Progenitor cell of endocrine pancreas (in vitro differentiated cells): ENCODE data around the gene GABRB2. TPM values are rescaled to one million over a fixed set of nuclear protein-coding genes. Genes with fewer than 3 reads are reported as not detected.

Experiments
- DNase-seq: peaks from one replicate; pipeline ENCODE4 v3.0.0; 2021; ENCODE audit warnings: low spot score; ENCODE audit not compliant: unreplicated experiment
- H3K27ac Mint-ChIP-seq: 2 replicates; pipeline ENCODE4 v1.8.0; 2021; ENCODE audit warnings: mild to moderate bottlenecking, moderate library complexity, mixed read lengths
- H3K27me3 Mint-ChIP-seq: 2 replicates; pipeline ENCODE4 v1.8.0; 2021; ENCODE audit warnings: mixed read lengths
- H3K36me3 Mint-ChIP-seq: 2 replicates; pipeline ENCODE4 v1.8.0; 2022; ENCODE audit warnings: mixed read lengths; ENCODE audit not compliant: insufficient read depth
- H3K4me1 Mint-ChIP-seq: 2 replicates; pipeline ENCODE4 v1.8.0; 2021; ENCODE audit warnings: low read depth, mixed read lengths
- H3K4me3 Mint-ChIP-seq: 2 replicates; pipeline ENCODE4 v1.8.0; 2021; ENCODE audit warnings: low read depth, mild to moderate bottlenecking, moderate library complexity, mixed read lengths
- H3K9me3 Mint-ChIP-seq: 2 replicates; pipeline ENCODE4 v1.8.0; 2021; ENCODE audit warnings: low read depth, mixed read lengths
- CTCF ChIP-seq: fragments of 200-600 bp; sonication (generic); IDR thresholded peaks from one replicate; pipeline ENCODE4 v1.5.0; 2021; ENCODE audit warnings: antibody characterized with exemption, mild to moderate bottlenecking; ENCODE audit not compliant: unreplicated experiment
- total RNA-seq: library from RNA; stranded (reverse); gene quantifications from 2 replicates; pipeline ENCODE4 v1.2.1, GENCODE V29; 2021

The GABRB2 gene
- total RNA-seq, 1 donor from 2014 or later, result 3.5 TPM

DNA sequence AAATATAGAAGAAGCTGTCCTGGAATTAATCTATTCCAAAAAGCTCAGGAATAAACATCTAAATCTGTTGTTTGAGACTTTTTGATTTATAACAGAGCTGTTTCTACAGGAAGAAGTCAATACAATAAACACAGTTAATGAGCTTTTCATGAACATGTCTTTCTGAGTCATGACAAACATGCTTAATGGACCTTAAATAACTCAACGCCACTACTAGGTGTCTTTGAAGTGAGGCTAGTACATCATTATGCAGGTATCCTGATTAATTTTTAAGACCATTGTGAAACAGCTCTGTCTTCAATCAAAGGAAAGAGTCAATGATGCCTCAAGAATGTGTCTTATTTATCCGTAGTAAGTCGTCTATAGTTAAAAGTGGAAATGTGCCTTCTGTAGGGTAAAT is 131.6 kb downstream of the GABRB2 start:
- peaks cover 7% of the 10 kb centered on the region for H3K27me3 Mint-ChIP-seq
- no peak overlapping the region for H3K4me3 Mint-ChIP-seq
- peaks cover 16% of the 10 kb centered on the region for H3K4me1 Mint-ChIP-seq
- H3K27ac Mint-ChIP-seq, result no peak overlapping the region
- no peaks in the 10 kb centered on the region for H3K36me3 Mint-ChIP-seq
- DNase-seq, result no peak
- no peak for TF ChIP-seq CTCF
- no peaks in the 10 kb centered on the region for H3K9me3 Mint-ChIP-seq

GRCh38 chr5:161414037-161414436 is 132.5 kb downstream of the GABRB2 start:
- no peaks in the 10 kb centered on the region for H3K36me3 Mint-ChIP-seq
- no peak for TF ChIP-seq CTCF

DNA sequence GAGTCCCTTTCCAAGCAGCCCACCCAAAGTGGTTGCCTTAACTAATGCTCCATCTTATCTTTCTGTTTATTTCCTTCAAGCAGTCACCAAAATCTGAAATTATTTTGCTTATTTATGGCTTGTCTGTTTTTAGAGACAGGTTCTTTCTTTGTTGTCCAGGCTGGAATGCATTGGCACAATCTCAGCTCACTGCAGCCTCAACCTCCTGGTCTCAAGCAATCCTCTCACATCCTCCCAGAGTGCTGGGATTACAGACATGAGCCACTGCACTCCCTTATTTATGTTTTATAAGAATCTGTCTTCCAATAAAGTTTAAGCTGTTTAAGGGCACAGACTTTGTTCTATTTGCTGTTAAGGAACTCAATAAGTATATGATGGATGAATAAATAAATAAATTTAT is 133.7 kb downstream of the GABRB2 start:
- Mint-ChIP-seq H3K27me3 (peaks cover 7% of the 10 kb centered on the region), H3K9me3 (no peaks in the 10 kb centered on the region), H3K4me3 (no peak overlapping the region), H3K36me3 (no peaks in the 10 kb centered on the region), H3K27ac (no peak overlapping the region), H3K4me1 (peaks cover 16% of the 10 kb centered on the region)
- DNase-seq, result no peak
- TF ChIP-seq CTCF, result no peak

More at GRCh38 chr5:161414037-161414436, 132.5 kb downstream of the GABRB2 start:
- Mint-ChIP-seq H3K4me1 (peaks cover 17% of the 10 kb centered on the region), H3K27ac (no peak overlapping the region), H3K4me3 (no peak overlapping the region), H3K27me3 (peaks cover 7% of the 10 kb centered on the region), H3K9me3 (no peaks in the 10 kb centered on the region)
- no peak for DNase-seq

- H3K4me3 Mint-ChIP-seq, result no peak overlapping the region
- H3K36me3 Mint-ChIP-seq, result no peaks in the 10 kb centered on the region
- TF ChIP-seq CTCF, result no peak
- DNase-seq, result no peak
- no peak overlapping the region for H3K27ac Mint-ChIP-seq
- H3K9me3 Mint-ChIP-seq, result no peaks in the 10 kb centered on the region
- peaks cover 15% of the 10 kb centered on the region for H3K4me1 Mint-ChIP-seq
- peaks cover 7% of the 10 kb centered on the region for H3K27me3 Mint-ChIP-seq
Observed at GRCh38 chr5:161411156-161411555, 135.4 kb downstream of the GABRB2 start.

DNA sequence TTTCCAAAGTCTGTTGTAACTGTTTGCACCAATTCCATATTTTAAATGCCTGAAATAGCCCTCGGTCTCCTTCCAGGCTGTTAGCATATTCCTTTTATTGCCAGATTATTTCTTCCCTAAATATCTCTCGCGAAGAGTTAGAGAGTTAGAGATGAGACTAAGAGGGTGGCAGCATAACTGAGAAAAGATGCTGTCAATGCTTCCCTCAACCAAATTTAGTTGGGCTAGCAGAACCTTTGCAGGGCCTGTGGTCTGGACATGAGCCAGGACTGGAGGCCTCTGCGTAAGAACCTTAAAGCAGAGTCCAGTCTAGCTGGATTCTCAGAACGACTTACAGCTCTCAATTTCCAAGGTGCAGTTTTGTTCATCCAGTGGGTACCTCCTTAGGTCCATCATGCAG is 135.9 kb downstream of the GABRB2 start:
- H3K36me3 Mint-ChIP-seq, result no peaks in the 10 kb centered on the region

More for the DNA sequence above, 135.9 kb downstream of the GABRB2 start:
- Mint-ChIP-seq H3K4me1 (peaks cover 15% of the 10 kb centered on the region), H3K27ac (no peak overlapping the region), H3K4me3 (no peak overlapping the region), H3K9me3 (no peaks in the 10 kb centered on the region), H3K27me3 (peaks cover 7% of the 10 kb centered on the region)
- no peak for TF ChIP-seq CTCF
- DNase-seq, result no peak
